Activated T-cell treated with anti-CD3 and anti-CD28 coated beads for 48 hours (primary cell): Measurements from ENCODE around the gene DUSP6.

ENCODE experiments used
- DNase-seq: peaks from one replicate; pipeline ENCODE4 v3.0.0-alpha.2; 2020; ENCODE audit warnings: low read depth

The DUSP6 gene

GRCh38 chr12:89373763-89374572, 21.7 kb upstream of the DUSP6 start:
- no peak for DNase-seq

DNA sequence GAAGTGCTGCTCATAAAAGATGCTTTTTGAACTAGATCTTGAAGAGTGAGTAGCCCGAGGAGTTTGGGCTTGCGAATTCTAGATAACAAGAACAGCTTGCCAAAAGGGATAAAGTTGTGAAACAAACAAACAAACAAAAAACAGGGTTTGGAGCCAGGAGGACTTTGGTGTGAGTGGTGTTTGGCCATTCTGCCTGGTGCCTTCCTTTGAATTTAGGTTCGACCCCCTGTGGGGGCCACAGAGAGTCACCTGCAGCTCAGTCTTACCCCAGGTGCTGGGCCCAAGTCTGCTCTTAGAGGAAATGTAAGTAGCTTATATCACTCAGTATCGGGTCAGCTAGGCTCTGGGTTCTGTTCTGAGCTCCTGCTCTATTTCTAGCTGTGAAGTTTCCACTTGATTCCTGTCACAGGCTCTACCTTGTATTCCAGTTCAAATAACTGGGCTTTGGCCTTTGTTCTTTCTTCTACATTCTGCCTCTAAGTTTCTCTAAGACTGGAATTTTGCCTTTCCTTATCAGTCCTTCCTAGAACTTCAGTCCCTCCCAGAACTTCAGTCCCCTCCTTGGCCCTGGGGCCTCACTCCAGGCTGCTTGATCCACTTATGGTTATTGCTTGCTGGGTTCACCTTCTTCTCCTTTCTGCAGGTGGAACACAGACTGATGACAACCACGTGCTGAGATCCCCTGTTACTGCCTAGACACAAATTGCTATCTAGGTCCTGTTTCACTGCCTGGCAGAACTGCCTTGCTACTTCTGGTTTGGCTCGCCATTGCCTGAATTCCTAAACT, 20.5 kb upstream of the DUSP6 start:
- DNase-seq: no peak

DNA sequence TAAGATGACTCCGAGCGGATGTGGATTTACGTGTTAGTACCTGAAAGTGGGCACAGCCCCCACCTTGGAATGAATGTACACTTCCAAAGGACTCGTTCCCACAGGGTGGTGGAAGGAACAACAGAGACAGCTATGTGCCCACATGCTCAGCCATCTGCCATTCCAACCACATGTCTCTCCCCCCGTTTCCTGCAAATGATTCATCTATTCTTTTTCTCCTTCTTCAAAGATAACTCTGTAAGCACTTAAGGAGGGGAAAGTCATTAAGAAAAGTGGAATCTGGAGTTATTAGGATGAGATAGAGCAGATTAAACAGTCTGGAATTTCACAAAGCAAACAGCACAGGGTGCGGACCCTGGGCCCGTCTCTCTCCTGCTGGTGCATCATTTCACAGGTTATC, 18.5 kb upstream of the DUSP6 start:
- DNase-seq: no peak

- DNase-seq: no peak
Observed at GRCh38 chr12:89370421-89370831, 18.1 kb upstream of the DUSP6 start.

GRCh38 chr12:89369166-89369565, 16.9 kb upstream of the DUSP6 start:
- no peak for DNase-seq

DNA sequence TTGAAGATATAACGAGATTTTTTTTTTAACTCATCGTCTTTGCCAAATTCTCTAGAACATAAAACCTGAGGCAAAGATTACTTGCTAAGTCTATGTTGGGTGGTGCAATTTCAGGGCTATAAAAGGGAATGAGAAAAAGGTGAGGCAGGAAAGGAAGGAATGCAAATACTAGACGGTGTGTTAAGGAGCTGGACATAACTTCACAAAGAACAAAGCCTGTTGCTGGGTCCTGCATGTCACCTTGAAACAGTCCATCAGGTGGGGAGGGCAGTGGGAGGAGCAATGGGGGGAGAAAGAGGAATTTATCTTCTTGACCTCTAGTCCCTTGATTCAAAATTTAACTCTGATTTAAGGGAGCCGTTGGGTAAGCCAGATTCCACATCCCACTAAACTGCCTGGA, 16.1 kb upstream of the DUSP6 start:
- DNase-seq: no peak

DNA sequence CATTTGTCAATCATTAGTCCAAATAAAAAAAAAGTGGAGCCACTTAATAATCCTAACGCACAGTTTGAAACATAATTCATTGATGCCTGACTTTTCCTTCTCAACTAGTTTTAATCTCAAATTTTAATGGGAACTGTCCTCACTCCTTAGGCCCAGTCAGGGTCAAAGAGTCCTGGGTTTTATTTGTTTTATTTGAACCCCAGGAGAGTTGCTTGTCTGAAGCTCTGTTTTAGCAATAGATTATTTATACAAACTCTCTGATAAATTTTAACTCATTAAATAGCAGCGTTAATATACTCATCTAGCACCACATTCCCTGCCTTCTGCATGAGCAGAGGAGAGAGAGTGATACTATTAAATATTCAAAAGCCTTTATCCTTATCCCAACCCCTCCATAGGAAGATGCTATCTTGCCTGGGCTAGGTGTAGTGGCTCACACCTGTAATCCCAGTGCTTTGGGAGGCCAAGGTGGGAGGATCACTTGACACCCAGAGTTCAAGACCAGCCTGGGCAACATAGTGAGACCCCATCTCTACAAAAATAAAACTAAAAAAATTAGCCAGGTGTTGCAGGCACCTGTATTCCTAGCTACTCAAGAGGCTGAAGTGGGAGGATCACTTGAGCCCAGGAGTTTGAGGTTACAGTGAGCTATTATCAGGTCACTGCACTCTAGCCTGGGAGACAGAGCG, 14.5 kb upstream of the DUSP6 start:
- no peak for DNase-seq

GRCh38 chr12:89364631-89365030, 12.3 kb upstream of the DUSP6 start:
- no peak for DNase-seq

GRCh38 chr12:89364058-89364457, 11.8 kb upstream of the DUSP6 start:
- no peak for DNase-seq

GRCh38 chr12:89363582-89363981, 11.3 kb upstream of the DUSP6 start:
- no peak for DNase-seq

GRCh38 chr12:89363084-89363483, 10.8 kb upstream of the DUSP6 start:
- DNase-seq: no peak

DNA sequence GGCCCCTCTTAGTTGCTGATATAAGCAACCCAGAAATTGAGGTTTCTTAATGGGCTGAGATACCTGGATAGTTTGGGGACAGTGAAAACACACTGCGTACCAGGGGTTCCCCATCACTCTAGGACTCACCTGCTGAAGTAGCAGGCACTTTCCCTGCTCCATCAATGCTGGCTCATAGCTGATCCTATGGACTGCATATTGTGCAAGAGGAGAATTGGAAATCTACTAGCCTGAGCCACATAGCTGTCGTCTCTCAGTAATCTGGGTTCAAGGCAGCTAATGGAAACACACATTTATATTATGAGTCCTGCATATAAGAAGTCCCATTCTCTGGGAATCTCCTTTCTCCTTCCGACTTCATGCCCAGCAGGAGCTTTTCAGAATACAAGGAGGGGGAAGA, 7.3 kb upstream of the DUSP6 start:
- DNase-seq: no peak

- DNase-seq: no peak
Observed at GRCh38 chr12:89358805-89359204, 6.5 kb upstream of the DUSP6 start.

- DNase-seq: no peak
Observed at GRCh38 chr12:89357297-89357730, 5.0 kb upstream of the DUSP6 start.

GRCh38 chr12:89356069-89356665, 3.9 kb upstream of the DUSP6 start:
- DNase-seq: no peak

DNA sequence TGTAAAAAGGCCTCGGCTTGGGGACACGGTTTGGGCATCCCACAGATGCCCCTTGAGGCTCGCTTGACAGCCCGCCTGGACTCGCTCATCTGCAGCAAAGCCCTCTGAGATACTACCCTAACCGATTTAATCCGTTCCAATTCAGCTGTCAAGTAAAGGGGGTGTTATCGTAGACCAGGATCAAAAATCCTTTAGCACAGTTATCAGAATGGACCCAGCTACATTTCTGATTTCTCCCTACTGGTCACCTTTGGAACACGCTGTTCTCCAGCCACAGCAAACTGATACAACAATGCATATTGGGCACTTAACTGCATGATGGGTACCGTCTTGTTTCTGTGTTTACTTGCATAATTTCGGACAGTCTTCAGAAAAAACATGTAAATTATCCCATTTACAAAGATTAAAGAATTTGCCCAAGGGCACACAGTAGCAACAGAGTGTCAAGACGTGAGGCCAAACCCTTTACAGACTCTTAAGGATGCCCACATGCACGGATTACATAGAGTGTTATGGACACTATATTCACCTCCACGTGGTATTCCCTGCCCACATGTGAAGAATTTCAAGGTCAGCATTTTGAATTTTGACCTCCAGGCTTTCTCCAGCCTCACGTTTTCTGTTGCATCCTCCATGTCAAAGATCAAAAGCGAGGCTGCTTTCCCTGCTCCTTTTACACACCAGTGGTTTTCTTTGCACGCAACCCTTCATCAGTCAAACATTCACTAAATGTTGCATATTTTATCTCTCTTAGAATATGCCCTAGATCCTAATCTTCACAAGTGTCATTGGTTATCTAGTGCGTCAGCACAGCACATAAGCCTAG, 3.2 kb upstream of the DUSP6 start:
- no peak for DNase-seq

- DNase-seq: no peak
Observed at GRCh38 chr12:89354612-89355067, 2.3 kb upstream of the DUSP6 start.

GRCh38 chr12:89353823-89354611, 1.7 kb upstream of the DUSP6 start:
- peak; percentile 77 for DNase-seq

DNA sequence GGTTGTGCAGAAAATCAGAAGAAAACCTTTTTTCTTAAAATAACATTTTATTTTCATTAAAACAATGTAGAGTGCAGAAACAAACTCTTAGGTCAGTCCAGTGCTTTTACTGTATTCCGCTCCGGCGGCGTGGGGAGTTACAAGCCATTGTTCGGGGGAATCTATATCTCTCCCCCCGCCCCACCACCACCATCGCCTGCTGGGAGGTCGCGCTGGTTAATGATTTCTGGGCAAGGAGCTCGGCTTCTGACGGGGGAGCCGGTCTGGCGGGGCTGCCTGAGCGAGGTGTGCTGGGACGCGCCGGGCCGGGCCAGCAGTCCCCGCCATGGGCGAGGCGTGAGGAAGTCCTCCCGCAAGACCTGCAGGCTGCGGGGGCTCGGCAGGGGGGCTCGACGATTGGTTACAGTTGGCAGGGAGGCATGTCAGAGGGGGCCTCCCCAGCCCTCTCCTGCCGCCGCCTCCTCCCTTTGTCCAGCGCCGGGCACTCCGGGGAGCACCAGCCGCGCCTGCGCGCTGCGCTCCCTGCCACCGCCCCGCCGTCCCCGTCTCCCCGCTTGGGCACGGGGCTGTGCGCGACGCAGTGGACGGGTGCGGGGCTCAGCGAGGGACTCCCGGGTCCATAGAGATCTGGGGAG, 1.0 kb upstream of the DUSP6 start:
- peak; percentile 51 for DNase-seq

DNA sequence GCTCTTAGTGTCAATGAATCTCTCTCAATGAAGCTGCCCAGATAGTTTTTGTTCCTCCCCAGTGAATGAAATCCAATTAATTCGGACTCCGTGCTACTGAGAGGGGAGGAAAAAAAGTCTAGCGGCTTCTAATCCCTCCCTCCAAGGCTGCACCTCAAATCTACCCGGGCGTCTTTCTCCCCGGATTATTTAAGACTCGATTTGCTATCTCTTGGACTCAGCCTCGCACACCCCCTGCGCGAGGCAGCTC, 134 bp downstream of the DUSP6 start:
- no peak for DNase-seq
